OCI-LY3 (cell line): ENCODE measurements around the gene CDKN1B.

Experiments
- CTCF ChIP-seq: fragments of 200-600, 300-600 bp; sonication (generic); IDR thresholded peaks from 2 replicates; pipeline ENCODE4 v1.5.1; 2014; ENCODE audit warnings: antibody characterized with exemption, low read length, low read depth
- EZH2phosphoT487 ChIP-seq: fragments of 200-600 bp; shearing (Covaris generic); IDR thresholded peaks from 2 replicates; pipeline ENCODE4 v1.6.1; 2018; ENCODE audit warnings: antibody characterized with exemption, mixed run types, low read depth

- TF ChIP-seq CTCF, result no peak
- no peak for TF ChIP-seq EZH2phosphoT487
Measured at GRCh38 chr12:12682284-12682683, 34.9 kb upstream of the CDKN1B start.
